TTC549 (cell line): ENCODE measurements around the gene NME9.
"Not testable (repeated sequence)": the region's sequence is repeated elsewhere in the genome, so short reads cannot be mapped to it uniquely, and the experiment has no call there.

ENCODE experiments used
- FAIRE-seq: peaks from 2 replicates; lab custom pipeline; 2012; peaks lifted over from hg19 to GRCh38; lab: Jason Lieb, UNC

NME9 gene

GRCh38 chr3:138329127-138329983 lies at the start of gene NME9:
Gene NME9 (minus strand): TSS chr3:138329851. CDS start chr3:138329335, 516 bp downstream.
- FAIRE-seq: peak; percentile 38

- FAIRE-seq: no peak
These were observed 49.3 kb upstream of the NME9 start for GRCh38 chr3:138378990-138379389.

- FAIRE-seq: no peak
These were observed 48.7 kb upstream of the NME9 start for GRCh38 chr3:138378331-138378730.

- FAIRE-seq: no peak
These were observed 48.2 kb upstream of the NME9 start for GRCh38 chr3:138377804-138378203.

- FAIRE-seq: not testable (repeated sequence)
These were observed 47.6 kb upstream of the NME9 start for GRCh38 chr3:138377212-138377611.

- FAIRE-seq: no peak
These were observed 47.0 kb upstream of the NME9 start for GRCh38 chr3:138376663-138377062.

GRCh38 chr3:138375447-138375846 lies 45.8 kb upstream of the NME9 start:
- FAIRE-seq: no peak

- FAIRE-seq: no peak
These were observed 45.0 kb upstream of the NME9 start for GRCh38 chr3:138374573-138375134.

- FAIRE-seq: no peak
These were observed 44.1 kb upstream of the NME9 start for GRCh38 chr3:138373736-138374094.

- no peak for FAIRE-seq
These were observed 43.6 kb upstream of the NME9 start for GRCh38 chr3:138373087-138373735.

- FAIRE-seq: no peak
These were observed 41.7 kb upstream of the NME9 start for GRCh38 chr3:138371070-138371965.

- FAIRE-seq: no peak
These were observed 40.7 kb upstream of the NME9 start for GRCh38 chr3:138370321-138370720.

- FAIRE-seq: no peak
These were observed 39.7 kb upstream of the NME9 start for GRCh38 chr3:138369151-138369900.

- no peak for FAIRE-seq
These were observed 38.3 kb upstream of the NME9 start for GRCh38 chr3:138367911-138368310.

GRCh38 chr3:138367326-138367850 lies 37.7 kb upstream of the NME9 start:
- no peak for FAIRE-seq

- no peak for FAIRE-seq
These were observed 36.5 kb upstream of the NME9 start for GRCh38 chr3:138366006-138366759.

GRCh38 chr3:138365253-138365555 lies 35.6 kb upstream of the NME9 start:
- no peak for FAIRE-seq

GRCh38 chr3:138364356-138365252 lies 35.0 kb upstream of the NME9 start:
- no peak for FAIRE-seq

GRCh38 chr3:138363322-138363721 lies 33.7 kb upstream of the NME9 start:
- FAIRE-seq: no peak

GRCh38 chr3:138362538-138362937 lies 32.9 kb upstream of the NME9 start:
- no peak for FAIRE-seq
